ENCODE data around the gene VWA1. TPM values are rescaled to one million over a fixed set of nuclear protein-coding genes. Genes with fewer than 3 reads are reported as not detected.
"Not testable (repeated sequence)": the region's sequence is repeated elsewhere in the genome, so short reads cannot be mapped to it uniquely, and the experiment has no call there.

The VWA1 gene
- total RNA-seq, 2 donors from 2014 or later: 0.84 to 6.2 TPM

GRCh38 chr1:1415751-1416150 is 19.7 kb upstream of the VWA1 start:
- Mint-ChIP-seq H3K4me3 (no peak overlapping the region), H3K4me1 (peaks cover 7% of the 10 kb centered on the region), H3K27ac (no peak overlapping the region), H3K9me3 (no peaks in the 10 kb centered on the region), H3K27me3 (no peaks in the 10 kb centered on the region), H3K36me3 (ENCODE audit: low read depth) (no peaks in the 10 kb centered on the region)
- no peak for ATAC-seq (replicated peaks)

- H3K27me3 Mint-ChIP-seq; ATAC-seq (replicated peaks): not testable (repeated sequence)
- peak overlapping the region; percentile 24 for H3K4me3 Mint-ChIP-seq
Observed at GRCh38 chr1:1417396-1417795, 18.1 kb upstream of the VWA1 start.

GRCh38 chr1:1417825-1418463 is 17.5 kb upstream of the VWA1 start:
- not testable (repeated sequence) for H3K4me1 Mint-ChIP-seq; H3K36me3 Mint-ChIP-seq (ENCODE audit: low read depth); H3K27me3 Mint-ChIP-seq; H3K9me3 Mint-ChIP-seq
- H3K4me3 Mint-ChIP-seq: peak overlapping the region; percentile 24
- peak overlapping the region; percentile 23 for H3K27ac Mint-ChIP-seq
- ATAC-seq (replicated peaks): peak; percentile 47

More at GRCh38 chr1:1417396-1417795, 18.1 kb upstream of the VWA1 start:
- not testable (repeated sequence) for H3K4me1 Mint-ChIP-seq; H3K36me3 Mint-ChIP-seq (ENCODE audit: low read depth); H3K9me3 Mint-ChIP-seq
- peak overlapping the region; percentile 23 for H3K27ac Mint-ChIP-seq

GRCh38 chr1:1418464-1419362 is 16.8 kb upstream of the VWA1 start:
- Mint-ChIP-seq H3K9me3 (no peaks in the 10 kb centered on the region), H3K4me1 (peaks cover 7% of the 10 kb centered on the region), H3K27me3 (peaks cover 7% of the 10 kb centered on the region), H3K4me3 (no peak overlapping the region), H3K27ac (peak overlapping the region; percentile 22), H3K36me3 (ENCODE audit: low read depth) (no peaks in the 10 kb centered on the region)
- ATAC-seq (replicated peaks): no peak

GRCh38 chr1:1419363-1419812 is 16.1 kb upstream of the VWA1 start:
- Mint-ChIP-seq H3K27me3 (peaks cover 7% of the 10 kb centered on the region), H3K4me1 (peaks cover 7% of the 10 kb centered on the region), H3K27ac (no peak overlapping the region), H3K4me3 (no peak overlapping the region), H3K9me3 (no peaks in the 10 kb centered on the region), H3K36me3 (ENCODE audit: low read depth) (no peaks in the 10 kb centered on the region)
- ATAC-seq (replicated peaks): no peak

- Mint-ChIP-seq H3K4me1 (peaks cover 7% of the 10 kb centered on the region), H3K36me3 (ENCODE audit: low read depth) (no peaks in the 10 kb centered on the region), H3K27ac (no peak overlapping the region), H3K27me3 (peaks cover 7% of the 10 kb centered on the region), H3K4me3 (no peak overlapping the region), H3K9me3 (no peaks in the 10 kb centered on the region)
- ATAC-seq (replicated peaks): peak; percentile 28
Observed at GRCh38 chr1:1419813-1420653, 15.5 kb upstream of the VWA1 start.

- Mint-ChIP-seq H3K36me3 (ENCODE audit: low read depth) (no peaks in the 10 kb centered on the region), H3K4me1 (peaks cover 7% of the 10 kb centered on the region), H3K27ac (no peak overlapping the region), H3K9me3 (no peaks in the 10 kb centered on the region), H3K27me3 (peaks cover 7% of the 10 kb centered on the region), H3K4me3 (no peak overlapping the region)
- no peak for ATAC-seq (replicated peaks)
Observed at GRCh38 chr1:1420654-1421141, 14.8 kb upstream of the VWA1 start.

GRCh38 chr1:1421147-1421906 is 14.2 kb upstream of the VWA1 start, which contains the start of gene ANKRD65:
TSS of gene ANKRD65 (minus strand) at chr1:1421276. CDS start at chr1:1421005, 271 bp downstream.
- no peak within 1 kb of the TSS for H3K4me3 Mint-ChIP-seq
- no peak within 1 kb of the TSS for H3K27ac Mint-ChIP-seq
- peaks cover 8% of the 10 kb centered on the region for H3K27me3 Mint-ChIP-seq
- H3K36me3 Mint-ChIP-seq (ENCODE audit: low read depth): no peaks in the 10 kb centered on the region
- no peaks in the 10 kb centered on the region for H3K9me3 Mint-ChIP-seq
- peaks cover 7% of the 10 kb centered on the region for H3K4me1 Mint-ChIP-seq
- no peak for ATAC-seq (replicated peaks)

- Mint-ChIP-seq H3K36me3 (ENCODE audit: low read depth) (no peaks in the 10 kb centered on the region), H3K27ac (no peak overlapping the region), H3K27me3 (peaks cover 10% of the 10 kb centered on the region), H3K4me1 (peaks cover 7% of the 10 kb centered on the region), H3K4me3 (no peak overlapping the region), H3K9me3 (no peaks in the 10 kb centered on the region)
- no peak for ATAC-seq (replicated peaks)
Observed at GRCh38 chr1:1421907-1422464, 13.5 kb upstream of the VWA1 start.

GRCh38 chr1:1422465-1423244 is 12.8 kb upstream of the VWA1 start:
- no peaks in the 10 kb centered on the region for H3K9me3 Mint-ChIP-seq
- no peak overlapping the region for H3K4me3 Mint-ChIP-seq
- H3K4me1 Mint-ChIP-seq: peaks cover 4% of the 10 kb centered on the region
- no peaks in the 10 kb centered on the region for H3K36me3 Mint-ChIP-seq (ENCODE audit: low read depth)
- peak; percentile 38 for ATAC-seq (replicated peaks)
- H3K27me3 Mint-ChIP-seq: peaks cover 10% of the 10 kb centered on the region
- no peak overlapping the region for H3K27ac Mint-ChIP-seq

- Mint-ChIP-seq H3K27me3 (peaks cover 10% of the 10 kb centered on the region), H3K4me1 (no peaks in the 10 kb centered on the region), H3K27ac (no peak overlapping the region), H3K9me3 (no peaks in the 10 kb centered on the region), H3K36me3 (ENCODE audit: low read depth) (no peaks in the 10 kb centered on the region), H3K4me3 (no peak overlapping the region)
- ATAC-seq (replicated peaks): no peak
Observed at GRCh38 chr1:1423245-1423597, 12.3 kb upstream of the VWA1 start.

GRCh38 chr1:1424707-1425106 is 10.8 kb upstream of the VWA1 start:
- no peak overlapping the region for H3K4me3 Mint-ChIP-seq
- H3K27ac Mint-ChIP-seq: no peak overlapping the region
- ATAC-seq (replicated peaks): no peak
- H3K36me3 Mint-ChIP-seq (ENCODE audit: low read depth): no peaks in the 10 kb centered on the region
- H3K9me3 Mint-ChIP-seq: no peaks in the 10 kb centered on the region
- peaks cover 14% of the 10 kb centered on the region for H3K27me3 Mint-ChIP-seq
- no peaks in the 10 kb centered on the region for H3K4me1 Mint-ChIP-seq

GRCh38 chr1:1425426-1425752 is 10.1 kb upstream of the VWA1 start:
- Mint-ChIP-seq H3K4me1 (no peaks in the 10 kb centered on the region), H3K9me3 (no peaks in the 10 kb centered on the region), H3K36me3 (ENCODE audit: low read depth) (no peaks in the 10 kb centered on the region), H3K27me3 (peaks cover 14% of the 10 kb centered on the region), H3K27ac (no peak overlapping the region), H3K4me3 (no peak overlapping the region)
- ATAC-seq (replicated peaks): no peak
